Activated naive CD4-positive, alpha-beta T cell treated with anti-CD3 and anti-CD28 coated beads, Interleukin-2, amount 50 U/mL, for 16 hours (primary cell): ENCODE measurements around the gene SYNE2.

ENCODE experiments used
- DNase-seq: peaks from one replicate; pipeline ENCODE4 v3.0.0-alpha.2; 2020

Gene SYNE2

GRCh38 chr14:63910583-63911363, 58.0 kb downstream of the SYNE2 start:
- no peak for DNase-seq

- DNase-seq: no peak
Observed at GRCh38 chr14:63911404-63911803, 58.6 kb downstream of the SYNE2 start.

- DNase-seq: no peak
Observed at GRCh38 chr14:63912286-63912685, 59.5 kb downstream of the SYNE2 start.

GRCh38 chr14:63918411-63918810, 65.6 kb downstream of the SYNE2 start:
- DNase-seq: no peak

- DNase-seq: no peak
Observed at GRCh38 chr14:63922696-63923421, 70.1 kb downstream of the SYNE2 start.

GRCh38 chr14:63923422-63923752, 70.6 kb downstream of the SYNE2 start:
- no peak for DNase-seq

GRCh38 chr14:63924375-63924774, 71.6 kb downstream of the SYNE2 start:
- no peak for DNase-seq

- no peak for DNase-seq
Observed at GRCh38 chr14:63926641-63927040, 73.8 kb downstream of the SYNE2 start.

GRCh38 chr14:63928744-63929174, 76.0 kb downstream of the SYNE2 start:
- DNase-seq: no peak

GRCh38 chr14:63933110-63933509, 80.3 kb downstream of the SYNE2 start:
- no peak for DNase-seq

- DNase-seq: no peak
Observed at GRCh38 chr14:63933711-63934110, 80.9 kb downstream of the SYNE2 start.

- no peak for DNase-seq
Observed at GRCh38 chr14:63938198-63939005, 85.6 kb downstream of the SYNE2 start.

- no peak for DNase-seq
Observed at GRCh38 chr14:63939006-63939270, 86.1 kb downstream of the SYNE2 start.

- DNase-seq: no peak
Observed at GRCh38 chr14:63940387-63940786, 87.6 kb downstream of the SYNE2 start.

- no peak for DNase-seq
Observed at GRCh38 chr14:63941023-63941422, 88.2 kb downstream of the SYNE2 start.

GRCh38 chr14:63949696-63950095, 96.9 kb downstream of the SYNE2 start:
- no peak for DNase-seq

GRCh38 chr14:63951021-63951420, 98.2 kb downstream of the SYNE2 start:
- no peak for DNase-seq

- no peak for DNase-seq
Observed at GRCh38 chr14:63951429-63951828, 98.6 kb downstream of the SYNE2 start.

- no peak for DNase-seq
Observed at GRCh38 chr14:63952053-63952932, 99.5 kb downstream of the SYNE2 start.

GRCh38 chr14:63952933-63953437, 100.2 kb downstream of the SYNE2 start:
- no peak for DNase-seq

- DNase-seq: no peak
Observed at GRCh38 chr14:63956326-63956725, 103.5 kb downstream of the SYNE2 start.

GRCh38 chr14:63960926-63961567, 108.2 kb downstream of the SYNE2 start:
- DNase-seq: no peak
